SK-N-SH treated with all-trans-retinoic acid at 6 μM for 48 hours (cell line): ENCODE data around the gene EEFSEC.

Source experiments
- ATAC-seq: fragments of 200-7000 bp; cut with Tn5 transposase; 3 replicates; pipeline ENCODE4 v1.9.1; 2020; ENCODE audit warnings: mild to moderate bottlenecking, moderate library complexity
- ARNTL ChIP-seq: fragments of 450-650 bp; formaldehyde crosslinking; IDR thresholded peaks from 2 replicates; pipeline ENCODE4 v1.5.0; 2020; ENCODE audit warnings: low read depth, mild to moderate bottlenecking, moderate library complexity, borderline replicate concordance
- BACH2 ChIP-seq: fragments of 250-450 bp; sonication (Bioruptor Pico); IDR thresholded peaks from 2 replicates; pipeline ENCODE4 v1.9.0; 2021; ENCODE audit warnings: mild to moderate bottlenecking, borderline replicate concordance
- CREB5 ChIP-seq: fragments of 250-450 bp; sonication (Bioruptor Pico); IDR thresholded peaks from 2 replicates; pipeline ENCODE4 v1.5.1; 2020; ENCODE audit warnings: low read depth, mild to moderate bottlenecking, moderate library complexity
- CSDC2 ChIP-seq: fragments of 250-450 bp; sonication (Bioruptor Pico); IDR thresholded peaks from 2 replicates; pipeline ENCODE4 v1.5.0; 2020; ENCODE audit warnings: mild to moderate bottlenecking, moderate library complexity
- CSRNP3 ChIP-seq: fragments of 250-450 bp; sonication (Bioruptor Pico); IDR thresholded peaks from 2 replicates; pipeline ENCODE4 v1.5.1; 2021; ENCODE audit warnings: mild to moderate bottlenecking, moderate library complexity
- ISL1 ChIP-seq: fragments of 250-450 bp; sonication (Bioruptor Pico); IDR thresholded peaks from 2 replicates; pipeline ENCODE4 v2.1.2; 2022; ENCODE audit warnings: mild to moderate bottlenecking, moderate library complexity
- PATZ1 ChIP-seq: fragments of 250-450 bp; sonication (Bioruptor Pico); IDR thresholded peaks from 2 replicates; pipeline ENCODE4 v1.8.0; 2020; ENCODE audit warnings: mild to moderate bottlenecking, moderate library complexity, borderline replicate concordance
- POU6F1 ChIP-seq: fragments of 250-450 bp; sonication (Bioruptor Pico); IDR thresholded peaks from 2 replicates; pipeline ENCODE4 v1.8.0; 2021; ENCODE audit warnings: low read depth, mild to moderate bottlenecking, moderate library complexity, borderline replicate concordance
- PPARA ChIP-seq: fragments of 250-450 bp; sonication (Bioruptor Pico); IDR thresholded peaks from 2 replicates; pipeline ENCODE4 v1.5.0; 2020; ENCODE audit warnings: mild to moderate bottlenecking, borderline replicate concordance
- RARB ChIP-seq: fragments of 250-450 bp; sonication (Bioruptor Pico); IDR thresholded peaks from 2 replicates; pipeline ENCODE4 v1.8.0; 2021; ENCODE audit warnings: mild to moderate bottlenecking, moderate library complexity
- SNAI2 ChIP-seq: fragments of 250-450 bp; sonication (Bioruptor Pico); IDR thresholded peaks from 2 replicates; pipeline ENCODE4 v1.5.0; 2020; ENCODE audit warnings: mild to moderate bottlenecking, moderate library complexity
- TSHZ2 ChIP-seq: fragments of 250-450 bp; sonication (Bioruptor Pico); IDR thresholded peaks from 2 replicates; pipeline ENCODE4 v1.5.0; 2020; ENCODE audit warnings: mild to moderate bottlenecking, moderate library complexity
- ZC3H10 ChIP-seq: fragments of 250-450 bp; sonication (Bioruptor Pico); IDR thresholded peaks from 2 replicates; pipeline ENCODE4 v1.5.1; 2021; ENCODE audit warnings: mild to moderate bottlenecking, moderate library complexity
- ZFP30 ChIP-seq: fragments of 450-650 bp; formaldehyde crosslinking; IDR thresholded peaks from 2 replicates; pipeline ENCODE4 v1.5.0; 2022; ENCODE audit warnings: mild to moderate bottlenecking, moderate library complexity
- ZNF565 ChIP-seq: fragments of 450-650 bp; formaldehyde crosslinking; conservative IDR thresholded peaks from 2 replicates; pipeline ENCODE4 v1.5.0; 2020; ENCODE audit warnings: low read depth, mild to moderate bottlenecking, moderate library complexity
- ZNF70 ChIP-seq: fragments of 450-650 bp; formaldehyde crosslinking; IDR thresholded peaks from 2 replicates; pipeline ENCODE4 v1.5.0; 2020; ENCODE audit warnings: mild to moderate bottlenecking, moderate library complexity
- ZNF8 ChIP-seq: fragments of 450-650 bp; formaldehyde crosslinking; IDR thresholded peaks from 2 replicates; pipeline ENCODE4 v1.5.0; 2020; ENCODE audit warnings: mild to moderate bottlenecking, moderate library complexity

EEFSEC gene

GRCh38 chr3:128177865-128178264 lies 24.6 kb downstream of the EEFSEC start:
- TF ChIP-seq ARNTL (CRISPR knock-in tag) (no peak), CSRNP3 (CRISPR knock-in tag) (no peak)
- no peak for ATAC-seq

- TF ChIP-seq CREB5 (CRISPR knock-in tag) (no peak), ZNF8 (no peak), RARB (CRISPR knock-in tag) (no peak), ZC3H10 (CRISPR knock-in tag) (no peak), SNAI2 (CRISPR knock-in tag) (no peak), TSHZ2 (CRISPR knock-in tag) (no peak), CSDC2 (CRISPR knock-in tag) (no peak)
- peak; percentile 68 for ATAC-seq
These were observed 25.7 kb downstream of the EEFSEC start for GRCh38 chr3:128178782-128179483.

GRCh38 chr3:128179484-128179819 lies 26.2 kb downstream of the EEFSEC start:
- TF ChIP-seq ZNF8 (no peak), PPARA (CRISPR knock-in tag) (no peak), ISL1 (no peak), ZNF565 (no peak), POU6F1 (CRISPR knock-in tag) (no peak), TSHZ2 (CRISPR knock-in tag) (no peak), CREB5 (CRISPR knock-in tag) (no peak), ZC3H10 (CRISPR knock-in tag) (no peak), ZNF70 (CRISPR knock-in tag) (no peak), BACH2 (no peak)

GRCh38 chr3:128180436-128180835 lies 27.2 kb downstream of the EEFSEC start:
- 0 out of 3 replicates have a peak, but pooled peaks have one; percentile 15 for ATAC-seq
- TF ChIP-seq ZFP30 (no peak), PPARA (CRISPR knock-in tag) (no peak), BACH2 (no peak), ZC3H10 (CRISPR knock-in tag) (no peak), SNAI2 (CRISPR knock-in tag) (no peak), TSHZ2 (CRISPR knock-in tag) (no peak), PATZ1 (CRISPR knock-in tag) (no peak), RARB (CRISPR knock-in tag) (no peak), ZNF565 (no peak)

More at GRCh38 chr3:128179484-128179819, 26.2 kb downstream of the EEFSEC start:
- ATAC-seq = peak; percentile 70
